MM.1S (cell line): ENCODE results near the gene OLFML2B.

Source experiments
- DNase-seq: peaks from one replicate; pipeline ENCODE4 v3.0.0-alpha.2; 2015
- H2AFZ ChIP-seq: fragments of 300-600 bp; sonication (generic); 2 replicates; pipeline ENCODE4 v1.6.0; 2016; ENCODE audit warnings: antibody characterized with exemption, low read length
- H3F3A ChIP-seq: fragments of 300-600 bp; sonication (generic); 2 replicates; pipeline ENCODE4 v1.6.1; 2016; ENCODE audit warnings: mild to moderate bottlenecking, antibody characterized with exemption, low read length, moderate library complexity, mixed read lengths; ENCODE audit not compliant: insufficient read depth
- H3K27ac ChIP-seq: fragments of 300-600 bp; sonication (generic); 2 replicates; pipeline ENCODE4 v1.5.1; 2016; ENCODE audit warnings: mild to moderate bottlenecking, low read length
- H3K27me3 ChIP-seq: fragments of 300-600 bp; sonication (generic); replicated peaks from 2 replicates; pipeline ENCODE4 v1.6.0; 2016; ENCODE audit warnings: low read length; ENCODE audit not compliant: insufficient read depth
- H3K36me3 ChIP-seq: fragments of 300-600 bp; sonication (generic); replicated peaks from 2 replicates; pipeline ENCODE4 v1.6.1; 2016; ENCODE audit warnings: mild to moderate bottlenecking, low read length, mixed read lengths; ENCODE audit not compliant: insufficient read depth
- H3K4me1 ChIP-seq: fragments of 300-600 bp; sonication (generic); 2 replicates; pipeline ENCODE4 v1.6.1; 2016; ENCODE audit warnings: low read length, mixed read lengths
- H3K4me2 ChIP-seq: fragments of 300-600 bp; sonication (generic); 2 replicates; pipeline ENCODE4 v1.6.0; 2016; ENCODE audit warnings: low read depth, low read length
- H3K4me3 ChIP-seq: fragments of 300-600 bp; sonication (generic); 2 replicates; pipeline ENCODE4 v1.5.1; 2016; ENCODE audit warnings: low read length, mixed read lengths
- H3K79me2 ChIP-seq: fragments of 300-600 bp; sonication (generic); 2 replicates; pipeline ENCODE4 v1.6.1; 2016; ENCODE audit warnings: mixed run types, low read length, mixed read lengths
- H3K9ac ChIP-seq: fragments of 300-600 bp; sonication (generic); 2 replicates; pipeline ENCODE4 v1.6.1; 2016; ENCODE audit warnings: low read length, mixed read lengths
- H3K9me2 ChIP-seq: fragments of 300-600 bp; sonication (generic); replicated peaks from 2 replicates; pipeline ENCODE4 v1.6.1; 2016; ENCODE audit warnings: mild to moderate bottlenecking, low read length, mixed read lengths; ENCODE audit not compliant: insufficient read depth
- H3K9me3 ChIP-seq: fragments of 300-600 bp; sonication (generic); replicated peaks from 2 replicates; pipeline ENCODE4 v1.6.1; 2016; ENCODE audit warnings: mild to moderate bottlenecking, low read length, mixed read lengths; ENCODE audit not compliant: insufficient read depth
- H4K20me1 ChIP-seq: fragments of 300-600 bp; sonication (generic); 2 replicates; pipeline ENCODE4 v1.6.1; 2016; ENCODE audit warnings: mild to moderate bottlenecking, low read length, moderate library complexity, mixed read lengths; ENCODE audit not compliant: insufficient read depth
- EZH2 ChIP-seq: fragments of 300-600 bp; sonication (generic); optimal IDR thresholded peaks from 2 replicates; pipeline ENCODE3; 2017; ENCODE audit warnings: low read depth, mild to moderate bottlenecking, antibody characterized with exemption, low read length, mixed read lengths
- EZH2phosphoT487 ChIP-seq: fragments of 300-600 bp; sonication (generic); IDR thresholded peaks from 2 replicates; pipeline ENCODE4 v1.6.1; 2018; ENCODE audit warnings: antibody characterized with exemption, low read length
- TF ChIP-seq, protein P1 (sequence below): fragments of 300-600 bp; sonication (generic); IDR thresholded peaks from 2 replicates; pipeline ENCODE4 v1.5.1; 2016; ENCODE audit warnings: antibody characterized with exemption, low read length, mixed read lengths

The OLFML2B gene

DNA sequence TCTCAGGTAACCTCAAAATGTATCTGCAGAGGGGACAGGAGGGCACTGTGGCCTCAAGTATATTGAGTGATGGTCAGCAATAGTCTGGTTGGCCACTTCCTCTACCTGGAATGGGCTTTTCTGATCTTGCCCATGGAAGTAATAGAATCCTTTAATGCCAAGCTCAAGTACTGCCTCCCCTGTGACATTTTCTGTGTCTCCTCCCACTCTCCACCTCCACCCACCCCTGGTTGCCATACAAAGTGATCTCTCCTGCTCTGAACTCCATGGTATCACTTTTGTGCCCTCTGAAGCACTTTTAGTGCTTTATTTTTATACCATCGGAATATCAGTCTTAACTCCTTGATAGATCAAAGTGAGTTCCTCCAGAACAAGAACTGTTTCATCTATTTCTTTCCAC lies 36.6 kb upstream of the OLFML2B start:
- DNase-seq = no peak
- TF ChIP-seq EZH2 (no peak), EZH2phosphoT487 (no peak)
- TF ChIP-seq, protein P1, sequence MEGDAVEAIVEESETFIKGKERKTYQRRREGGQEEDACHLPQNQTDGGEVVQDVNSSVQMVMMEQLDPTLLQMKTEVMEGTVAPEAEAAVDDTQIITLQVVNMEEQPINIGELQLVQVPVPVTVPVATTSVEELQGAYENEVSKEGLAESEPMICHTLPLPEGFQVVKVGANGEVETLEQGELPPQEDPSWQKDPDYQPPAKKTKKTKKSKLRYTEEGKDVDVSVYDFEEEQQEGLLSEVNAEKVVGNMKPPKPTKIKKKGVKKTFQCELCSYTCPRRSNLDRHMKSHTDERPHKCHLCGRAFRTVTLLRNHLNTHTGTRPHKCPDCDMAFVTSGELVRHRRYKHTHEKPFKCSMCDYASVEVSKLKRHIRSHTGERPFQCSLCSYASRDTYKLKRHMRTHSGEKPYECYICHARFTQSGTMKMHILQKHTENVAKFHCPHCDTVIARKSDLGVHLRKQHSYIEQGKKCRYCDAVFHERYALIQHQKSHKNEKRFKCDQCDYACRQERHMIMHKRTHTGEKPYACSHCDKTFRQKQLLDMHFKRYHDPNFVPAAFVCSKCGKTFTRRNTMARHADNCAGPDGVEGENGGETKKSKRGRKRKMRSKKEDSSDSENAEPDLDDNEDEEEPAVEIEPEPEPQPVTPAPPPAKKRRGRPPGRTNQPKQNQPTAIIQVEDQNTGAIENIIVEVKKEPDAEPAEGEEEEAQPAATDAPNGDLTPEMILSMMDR = no peak
- H3K36me3 ChIP-seq = no peaks in the 10 kb centered on the region
- no peak overlapping the region for H3K4me3 ChIP-seq
- H3K4me2 ChIP-seq = no peak overlapping the region
- no peaks in the 10 kb centered on the region for H3K9me2 ChIP-seq
- H3K27ac ChIP-seq = no peak overlapping the region
- no peaks in the 10 kb centered on the region for H3K79me2 ChIP-seq
- H3K27me3 ChIP-seq = no peaks in the 10 kb centered on the region
- no peak overlapping the region for H2AFZ ChIP-seq
- H3K4me1 ChIP-seq = no peaks in the 10 kb centered on the region
- no peaks in the 10 kb centered on the region for H3K9me3 ChIP-seq
- no peaks in the 10 kb centered on the region for H4K20me1 ChIP-seq
- no peak overlapping the region for H3K9ac ChIP-seq
- no peaks in the 10 kb centered on the region for H3F3A ChIP-seq

DNA sequence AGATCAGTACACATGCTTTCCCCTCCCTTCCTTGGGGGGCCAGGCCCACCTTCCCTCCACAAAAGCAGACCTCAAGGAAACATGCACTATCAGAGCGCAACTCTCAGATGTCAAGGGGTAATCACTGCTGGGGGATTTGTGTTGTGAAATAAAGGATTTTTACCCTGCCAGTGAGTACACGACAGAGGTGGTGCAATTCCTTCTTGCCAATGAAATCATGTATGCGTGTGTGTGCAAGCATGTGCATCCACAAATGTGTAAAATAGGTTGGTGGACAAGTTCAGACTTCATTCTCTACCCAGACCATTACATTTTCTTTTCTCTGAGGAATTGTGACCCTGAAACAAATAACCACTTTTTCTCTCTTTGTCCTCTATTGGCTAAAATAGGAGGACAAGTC lies 36.1 kb upstream of the OLFML2B start:
- H3K9ac ChIP-seq = no peak overlapping the region

DNA sequence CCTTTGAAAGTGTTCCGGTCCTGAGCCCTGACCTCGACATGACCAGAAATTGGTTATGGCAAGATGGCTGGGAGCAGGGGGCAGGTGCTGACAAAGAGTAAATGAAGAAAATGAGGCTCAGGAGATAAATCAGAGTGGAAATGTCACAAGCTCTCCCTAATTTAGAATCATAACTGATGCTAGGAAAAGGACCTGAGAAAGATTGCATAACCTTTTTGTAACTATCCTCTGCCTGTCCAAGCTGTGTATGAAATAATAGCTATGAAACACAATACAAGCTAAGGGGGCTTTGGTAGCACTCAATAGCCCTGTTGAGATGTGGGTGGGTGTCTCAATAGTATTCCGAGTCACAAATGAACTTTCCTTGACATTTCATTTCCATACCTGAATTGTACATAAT lies 32.9 kb upstream of the OLFML2B start:
- Histone ChIP-seq H3K27ac (no peak overlapping the region), H3K9ac (no peak overlapping the region), H3K4me3 (no peak overlapping the region), H3K9me2 (no peaks in the 10 kb centered on the region), H3K4me2 (no peak overlapping the region), H3K4me1 (no peaks in the 10 kb centered on the region), H3K36me3 (no peaks in the 10 kb centered on the region), H3K9me3 (no peaks in the 10 kb centered on the region), H2AFZ (no peak overlapping the region), H4K20me1 (no peaks in the 10 kb centered on the region), H3K79me2 (no peaks in the 10 kb centered on the region), H3F3A (no peaks in the 10 kb centered on the region), H3K27me3 (no peaks in the 10 kb centered on the region)
- TF ChIP-seq EZH2 = no peak
- TF ChIP-seq EZH2phosphoT487 = no peak
- TF ChIP-seq, protein P1 = no peak
- DNase-seq = no peak

More for the DNA sequence above, 36.1 kb upstream of the OLFML2B start:
- TF ChIP-seq EZH2phosphoT487 (no peak), EZH2 (no peak)
- TF ChIP-seq, protein P1 = no peak
- Histone ChIP-seq H3K4me3 (no peak overlapping the region), H4K20me1 (no peaks in the 10 kb centered on the region), H3K27me3 (no peaks in the 10 kb centered on the region), H3K9me3 (no peaks in the 10 kb centered on the region), H3F3A (no peaks in the 10 kb centered on the region), H2AFZ (no peak overlapping the region), H3K27ac (no peak overlapping the region), H3K4me1 (no peaks in the 10 kb centered on the region), H3K9me2 (no peaks in the 10 kb centered on the region), H3K79me2 (no peaks in the 10 kb centered on the region), H3K36me3 (no peaks in the 10 kb centered on the region), H3K4me2 (no peak overlapping the region)
- no peak for DNase-seq

DNA sequence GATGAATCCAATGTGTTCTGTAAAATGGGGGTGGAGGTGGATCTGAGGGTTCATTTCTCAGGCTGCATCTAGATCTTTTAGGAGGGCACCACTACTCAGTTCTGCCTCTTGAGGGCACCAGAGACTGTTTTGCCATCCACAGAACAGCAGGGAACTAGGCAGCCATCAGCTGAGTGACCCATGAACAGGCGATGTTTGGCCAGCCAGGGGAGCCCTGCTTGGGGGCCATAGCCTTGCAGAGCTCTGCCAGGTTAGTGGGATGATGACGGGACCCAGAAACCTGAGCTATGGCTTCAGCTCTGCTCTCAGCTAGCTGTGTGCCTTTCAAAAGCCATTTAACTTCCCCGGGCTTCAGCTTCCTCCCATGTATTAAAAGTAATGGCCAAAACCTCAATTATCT lies 32.4 kb upstream of the OLFML2B start:
- Histone ChIP-seq H4K20me1 (no peaks in the 10 kb centered on the region), H3K9me3 (no peaks in the 10 kb centered on the region), H2AFZ (no peak overlapping the region), H3F3A (no peaks in the 10 kb centered on the region), H3K4me1 (no peaks in the 10 kb centered on the region), H3K9me2 (no peaks in the 10 kb centered on the region), H3K27me3 (no peaks in the 10 kb centered on the region), H3K9ac (no peak overlapping the region), H3K79me2 (no peaks in the 10 kb centered on the region), H3K27ac (no peak overlapping the region), H3K4me2 (no peak overlapping the region), H3K36me3 (no peaks in the 10 kb centered on the region), H3K4me3 (no peak overlapping the region)
- DNase-seq = peak; percentile 75
- no peak for TF ChIP-seq EZH2phosphoT487
- TF ChIP-seq, protein P1 = peak; percentile 99
